ENCODE results near the gene SH2D2A. TPM values are rescaled to one million over a fixed set of nuclear protein-coding genes. Genes with fewer than 3 reads are reported as not detected.

The SH2D2A gene
- total RNA-seq, 2 donors from 2014 or later, result 0.81 to 1.1 TPM

DNA sequence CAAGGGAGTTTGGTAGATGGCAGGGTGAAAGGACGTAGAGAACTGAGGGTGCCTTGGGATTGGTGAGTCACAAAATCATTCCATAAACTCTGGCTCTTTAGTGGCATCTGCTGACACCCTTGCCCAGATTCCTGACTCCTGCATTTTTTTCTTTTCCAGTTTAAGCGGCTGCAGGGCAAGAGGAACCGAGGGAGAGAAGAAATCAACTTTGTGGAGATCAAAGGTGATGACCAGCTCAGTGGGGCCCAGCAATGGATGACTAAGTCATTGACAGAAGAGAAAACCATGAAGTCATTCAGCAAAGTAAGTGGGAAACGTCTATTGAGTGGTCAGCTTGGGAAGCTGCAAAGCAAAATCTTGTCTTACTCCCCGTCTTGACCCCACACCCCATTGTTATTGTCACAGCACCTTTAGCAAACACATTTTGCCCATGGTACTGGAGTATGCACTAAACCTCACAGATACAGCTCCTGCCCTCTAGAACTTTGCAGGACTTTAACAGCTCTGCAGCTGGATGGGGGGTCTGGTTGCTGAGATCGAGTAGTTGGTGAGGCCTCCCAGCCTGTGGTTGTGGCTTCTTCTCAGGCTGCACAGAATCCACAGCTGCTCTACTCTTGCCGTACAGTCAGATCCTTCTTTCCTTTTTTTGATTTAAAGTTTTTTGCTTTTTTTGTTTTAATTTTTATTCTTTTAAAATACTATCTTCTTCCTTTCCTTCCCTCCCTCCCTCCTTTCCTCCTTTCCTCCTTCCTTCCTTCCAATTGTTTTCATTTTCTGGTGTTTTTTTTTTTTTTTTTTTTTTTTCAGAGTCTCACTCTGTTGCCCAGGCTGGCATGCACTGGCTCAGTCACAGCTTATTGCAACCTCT is 21.9 kb downstream of the SH2D2A start:
- no peak overlapping the region for H3K4me3 ChIP-seq
- peaks cover 69% of the 10 kb centered on the region for H3K36me3 ChIP-seq
- H3K9me3 ChIP-seq, result no peaks in the 10 kb centered on the region
- DNase-seq (ENCODE audit: low spot score), result no peak
- ATAC-seq (ENCODE audit: insufficient number of reproducible peaks, low FRiP score, low read depth), result no peak
- no peaks in the 10 kb centered on the region for H3K4me1 ChIP-seq (ENCODE audit: control insufficient read depth in 1 of 2, low read depth in 2 of 2)
- no peaks in the 10 kb centered on the region for H3K27me3 ChIP-seq (replicated peaks; ENCODE audit: insufficient read depth)
- H3K27ac ChIP-seq, result no peak overlapping the region
- TF ChIP-seq, protein P1, sequence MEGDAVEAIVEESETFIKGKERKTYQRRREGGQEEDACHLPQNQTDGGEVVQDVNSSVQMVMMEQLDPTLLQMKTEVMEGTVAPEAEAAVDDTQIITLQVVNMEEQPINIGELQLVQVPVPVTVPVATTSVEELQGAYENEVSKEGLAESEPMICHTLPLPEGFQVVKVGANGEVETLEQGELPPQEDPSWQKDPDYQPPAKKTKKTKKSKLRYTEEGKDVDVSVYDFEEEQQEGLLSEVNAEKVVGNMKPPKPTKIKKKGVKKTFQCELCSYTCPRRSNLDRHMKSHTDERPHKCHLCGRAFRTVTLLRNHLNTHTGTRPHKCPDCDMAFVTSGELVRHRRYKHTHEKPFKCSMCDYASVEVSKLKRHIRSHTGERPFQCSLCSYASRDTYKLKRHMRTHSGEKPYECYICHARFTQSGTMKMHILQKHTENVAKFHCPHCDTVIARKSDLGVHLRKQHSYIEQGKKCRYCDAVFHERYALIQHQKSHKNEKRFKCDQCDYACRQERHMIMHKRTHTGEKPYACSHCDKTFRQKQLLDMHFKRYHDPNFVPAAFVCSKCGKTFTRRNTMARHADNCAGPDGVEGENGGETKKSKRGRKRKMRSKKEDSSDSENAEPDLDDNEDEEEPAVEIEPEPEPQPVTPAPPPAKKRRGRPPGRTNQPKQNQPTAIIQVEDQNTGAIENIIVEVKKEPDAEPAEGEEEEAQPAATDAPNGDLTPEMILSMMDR (IDR thresholded peaks at IDR 0.05), result no peak

DNA sequence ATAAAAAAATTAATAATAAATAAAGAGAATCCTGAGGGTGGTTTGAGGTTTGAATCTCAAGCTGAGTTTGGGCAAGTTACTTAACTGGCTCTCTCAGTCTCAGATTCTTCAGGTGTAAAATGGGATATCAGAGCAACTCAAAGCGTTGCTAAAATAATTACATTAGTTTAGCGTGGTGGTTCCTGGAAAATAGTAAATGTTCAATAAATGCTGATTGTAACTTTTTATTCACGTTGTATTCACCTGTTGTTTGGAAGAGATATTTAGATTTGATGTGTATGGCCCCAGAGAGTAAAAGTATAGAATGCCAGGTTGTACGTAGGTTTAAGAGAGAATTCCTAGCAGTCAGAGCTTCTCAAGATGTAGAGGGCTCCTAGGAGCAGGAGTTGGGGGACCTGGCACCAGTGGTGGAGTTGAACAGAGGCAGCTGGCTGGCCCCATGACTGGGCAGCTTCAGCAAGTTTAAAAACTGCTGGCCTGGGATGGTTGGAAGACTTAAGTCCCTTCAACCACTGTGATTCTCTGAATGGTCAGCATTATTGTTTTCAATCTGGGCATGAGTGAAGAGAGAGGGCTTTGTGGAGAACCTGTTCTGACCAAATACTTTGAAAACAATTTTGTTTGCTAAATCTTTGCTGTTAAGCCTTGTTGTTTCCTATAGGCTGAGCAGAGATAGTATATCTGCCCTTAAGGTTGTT is 26.9 kb downstream of the SH2D2A start:
- Histone ChIP-seq H3K4me1 (ENCODE audit: control insufficient read depth in 1 of 2, low read depth in 2 of 2) (no peaks in the 10 kb centered on the region), H3K4me3 (no peak overlapping the region), H3K36me3 (peaks cover 48% of the 10 kb centered on the region), H3K27me3 (replicated peaks; ENCODE audit: insufficient read depth) (no peaks in the 10 kb centered on the region), H3K9me3 (no peaks in the 10 kb centered on the region), H3K27ac (no peak overlapping the region)
- DNase-seq (ENCODE audit: low spot score), result no peak
- TF ChIP-seq, protein P1 (IDR thresholded peaks at IDR 0.05), result no peak
- ATAC-seq (ENCODE audit: insufficient number of reproducible peaks, low FRiP score, low read depth), result no peak

DNA sequence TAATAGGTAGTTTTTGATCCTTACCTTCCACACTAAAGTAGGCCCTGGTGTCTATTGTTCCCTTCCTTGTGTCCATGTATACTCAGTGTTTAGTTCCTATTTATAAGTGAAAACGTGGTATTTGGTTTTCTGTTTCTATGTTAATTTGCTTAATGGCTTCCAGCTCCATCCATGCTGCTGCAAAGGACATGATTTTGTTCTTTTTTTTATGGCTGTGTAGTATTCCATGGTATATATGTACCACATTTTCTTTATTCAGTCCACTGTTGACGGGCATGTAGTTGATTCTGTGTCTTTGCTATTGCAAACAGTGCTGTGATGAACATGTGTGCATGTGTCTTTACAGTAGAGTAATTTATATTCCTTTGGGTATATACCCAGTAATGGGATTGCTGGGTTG is 28.5 kb downstream of the SH2D2A start:
- ATAC-seq (ENCODE audit: insufficient number of reproducible peaks, low FRiP score, low read depth), result no peak
- H3K4me3 ChIP-seq, result no peak overlapping the region
- no peak overlapping the region for H3K27ac ChIP-seq
- no peaks in the 10 kb centered on the region for H3K4me1 ChIP-seq (ENCODE audit: control insufficient read depth in 1 of 2, low read depth in 2 of 2)
- TF ChIP-seq, protein P1 (IDR thresholded peaks at IDR 0.05), result no peak
- no peaks in the 10 kb centered on the region for H3K27me3 ChIP-seq (replicated peaks; ENCODE audit: insufficient read depth)
- H3K36me3 ChIP-seq, result peaks cover 48% of the 10 kb centered on the region
- no peaks in the 10 kb centered on the region for H3K9me3 ChIP-seq
- DNase-seq (ENCODE audit: low spot score), result no peak

DNA sequence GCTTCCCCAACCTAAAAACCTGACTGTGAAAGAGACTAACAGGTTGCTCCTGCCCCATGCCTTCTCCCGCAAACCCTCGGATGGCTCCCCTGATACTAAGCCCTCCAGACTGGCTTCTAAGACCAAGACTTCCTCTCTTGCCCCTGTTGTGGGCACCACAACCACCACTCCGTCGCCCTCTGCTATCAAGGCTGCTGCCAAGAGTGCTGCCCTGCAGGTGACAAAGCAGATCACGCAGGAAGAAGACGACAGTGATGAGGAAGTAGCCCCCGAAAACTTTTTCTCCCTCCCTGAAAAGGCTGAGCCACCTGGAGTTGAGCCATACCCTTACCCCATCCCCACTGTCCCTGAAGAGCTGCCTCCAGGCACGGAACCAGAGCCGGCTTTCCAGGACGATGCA is 30.0 kb downstream of the SH2D2A start:
- H3K4me1 ChIP-seq (ENCODE audit: control insufficient read depth in 1 of 2, low read depth in 2 of 2), result peaks cover 0 to 4% of the 10 kb centered on the region in 2 donors
- TF ChIP-seq, protein P1 (IDR thresholded peaks at IDR 0.05), result no peak
- DNase-seq (ENCODE audit: low spot score) (no peak), ATAC-seq (ENCODE audit: insufficient number of reproducible peaks, low FRiP score, low read depth) (no peak)
- H3K4me3 ChIP-seq, result no peak overlapping the region
- H3K27ac ChIP-seq, result no peak overlapping the region
- H3K27me3 ChIP-seq (replicated peaks; ENCODE audit: insufficient read depth), result no peaks in the 10 kb centered on the region
- no peaks in the 10 kb centered on the region for H3K9me3 ChIP-seq
- H3K36me3 ChIP-seq, result peaks cover 45% of the 10 kb centered on the region

DNA sequence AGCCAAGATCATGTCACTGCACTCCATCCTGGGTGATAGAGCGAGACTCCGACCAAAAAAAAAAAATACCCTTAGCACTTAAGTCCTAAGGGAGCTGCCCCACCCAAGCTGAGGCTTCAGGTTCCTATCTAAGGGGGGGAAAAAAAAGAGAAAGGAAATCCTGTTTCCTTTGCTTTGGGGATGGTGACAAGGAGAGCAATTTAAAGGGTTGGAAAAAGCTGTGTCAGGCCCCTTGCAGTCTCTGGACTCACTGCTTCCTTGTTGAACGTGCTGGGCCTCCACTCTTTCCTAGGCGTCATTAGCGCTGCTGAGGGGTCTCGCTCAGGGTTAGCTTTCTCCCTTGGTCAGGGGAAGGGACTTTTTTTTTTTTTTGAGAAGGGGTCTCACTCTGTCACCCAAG is 31.2 kb downstream of the SH2D2A start:
- no peak overlapping the region for H3K4me3 ChIP-seq
- H3K27me3 ChIP-seq (replicated peaks; ENCODE audit: insufficient read depth), result no peaks in the 10 kb centered on the region
- H3K27ac ChIP-seq, result no peak overlapping the region
- TF ChIP-seq, protein P1 (IDR thresholded peaks at IDR 0.05), result no peak
- H3K4me1 ChIP-seq (ENCODE audit: control insufficient read depth in 1 of 2, low read depth in 2 of 2), result peaks cover 0 to 12% of the 10 kb centered on the region in 2 donors
- DNase-seq (ENCODE audit: low spot score) (no peak), ATAC-seq (ENCODE audit: insufficient number of reproducible peaks, low FRiP score, low read depth) (no peak)
- H3K36me3 ChIP-seq, result peaks cover 36% of the 10 kb centered on the region
- no peaks in the 10 kb centered on the region for H3K9me3 ChIP-seq

All from thoracic aorta (tissue), 2 donors.